PFSK-1 (cell line): ENCODE results near the gene CACNG1.

Experiments used
- FOXP2 ChIP-seq: optimal IDR thresholded peaks from 2 replicates; pipeline ENCODE3; 2011; ENCODE audit warnings: borderline replicate concordance, control low read depth, inconsistent platforms; ENCODE audit not compliant: insufficient read depth; ENCODE audit errors: extremely low read length, extremely low read depth
- REST ChIP-seq, 2 experiments: IDR thresholded peaks; 2 replicates each; pipeline versions ENCODE4 v1.6.1 to v1.8.0; 2011 to 2012; ENCODE audit warnings: low read depth in 2 of 2, low read length in 2 of 2, control low read depth in 1 of 2, inconsistent platforms in 1 of 2, mild to moderate bottlenecking in 1 of 2, moderate library complexity in 1 of 2; ENCODE audit not compliant: insufficient read depth in 1 of 2

GRCh38 chr17:67008101-67008500 is 36.3 kb upstream of the CACNG1 start:
- TF ChIP-seq REST (IDR thresholded peaks at IDR 0.05; ENCODE audit: insufficient read depth in 1 of 2, low read depth in 2 of 2, low read length in 2 of 2), result no peak
- TF ChIP-seq FOXP2, result no peak
